Measurements from ENCODE around the gene REELD1.

GRCh38 chr4:146178126-146178525, 36.2 kb upstream of the REELD1 start:
- TF ChIP-seq CTCF (IDR thresholded peaks at IDR 0.05), result no peak
- no peak for TF ChIP-seq ZFX (IDR thresholded peaks at IDR 0.05; ENCODE audit: borderline replicate concordance)
